IMR-90 (cell line): ENCODE data around the gene JAGN1. TPM values are rescaled to one million over a fixed set of nuclear protein-coding genes. Genes with fewer than 3 reads are reported as not detected.

Source experiments
- ATAC-seq: fragments of 200-7000 bp; cut with Tn5 transposase; 2 replicates; pipeline ENCODE4 v1.9.1; 2020; ENCODE audit warnings: low read depth, mild to moderate bottlenecking, moderate library complexity
- BruUV-seq: library from RNA; stranded (reverse); fragments of 400-500 nt; replicated peaks from 2 replicates; lab custom pipeline; 2021; lab: Mats Ljungman, UMichigan
- CTCF ChIA-PET: fragments of 300-600 bp; formaldehyde crosslinking; extraction: SDS; loops from one replicate; lab custom pipeline; 2021; ENCODE audit warnings: antibody characterized with exemption; lab: Yijun Ruan, JAX
- POLR2A ChIA-PET: fragments of 300-600 bp; sonication (Branson Sonifier 250); formaldehyde crosslinking; loops from one replicate; lab custom pipeline; 2022; ENCODE audit warnings: antibody characterized with exemption; ENCODE audit not compliant: unreplicated experiment; lab: Charles Lee
- DNase-seq: peaks from one replicate; pipeline ENCODE4 v3.0.0; 2013
- H2AFZ ChIP-seq: replicated peaks from 2 replicates; pipeline ENCODE3; 2013; ENCODE audit warnings: low read length, mild to moderate bottlenecking; ENCODE audit not compliant: poor library complexity
- H2AK5ac ChIP-seq: 2 replicates; pipeline ENCODE4 v1.6.1; 2013; ENCODE audit warnings: low read depth, low read length, inconsistent platforms
- H2AK9ac ChIP-seq: replicated peaks from 2 replicates; pipeline ENCODE3; 2013; ENCODE audit warnings: mild to moderate bottlenecking, low read depth, low read length, moderate library complexity; ENCODE audit not compliant: poor library complexity
- H2BK120ac ChIP-seq: 2 replicates; pipeline ENCODE4 v1.6.1; 2013; ENCODE audit warnings: low read depth, low read length, inconsistent platforms
- H2BK15ac ChIP-seq: 3 replicates; pipeline ENCODE4 v1.6.1; 2013; ENCODE audit warnings: low read depth, low read length, inconsistent platforms
- H2BK20ac ChIP-seq: 2 replicates; pipeline ENCODE4 v1.6.1; 2013; ENCODE audit warnings: low read depth, mild to moderate bottlenecking, inconsistent platforms, low read length, moderate library complexity
- H2BK5ac ChIP-seq: 2 replicates; pipeline ENCODE4 v1.6.1; 2013; ENCODE audit warnings: mild to moderate bottlenecking, low read depth, low read length, inconsistent platforms; ENCODE audit not compliant: poor library complexity, severe bottlenecking
- H3K14ac ChIP-seq: replicated peaks from 2 replicates; pipeline ENCODE4 v1.6.1; 2013; ENCODE audit warnings: low read depth, low read length, inconsistent platforms
- H3K18ac ChIP-seq: 2 replicates; pipeline ENCODE4 v1.6.1; 2013; ENCODE audit warnings: low read depth, low read length, control low read depth
- H3K23ac ChIP-seq: 2 replicates; pipeline ENCODE4 v1.6.1; 2013; ENCODE audit warnings: low read depth, low read length, inconsistent platforms
- H3K27ac ChIP-seq: 2 replicates; pipeline ENCODE4 v1.5.1; 2013; ENCODE audit warnings: mild to moderate bottlenecking, control low read depth, low read length; ENCODE audit not compliant: insufficient read depth
- H3K27me3 ChIP-seq: 2 replicates; pipeline ENCODE4 v1.6.1; 2013; ENCODE audit warnings: low read length; ENCODE audit not compliant: control insufficient read depth, insufficient read depth
- H3K36me3 ChIP-seq: 2 replicates; pipeline ENCODE4 v1.6.1; 2013; ENCODE audit warnings: low read length, mixed read lengths; ENCODE audit not compliant: control insufficient read depth, insufficient read depth
- H3K4ac ChIP-seq: 2 replicates; pipeline ENCODE4 v1.6.1; 2013; ENCODE audit warnings: low read depth, low read length, inconsistent platforms
- H3K4me1 ChIP-seq: 2 replicates; pipeline ENCODE4 v1.6.1; 2013; ENCODE audit warnings: low read length, mixed read lengths; ENCODE audit not compliant: control insufficient read depth, insufficient read depth
- H3K4me2 ChIP-seq: 2 replicates; pipeline ENCODE4 v1.6.1; 2013; ENCODE audit warnings: low read depth, mild to moderate bottlenecking, control low read depth, low read length, moderate library complexity
- H3K4me3 ChIP-seq: 2 replicates; pipeline ENCODE4 v1.5.1; 2013; ENCODE audit warnings: low read depth, mild to moderate bottlenecking, control low read depth, low read length, moderate library complexity; ENCODE audit not compliant: insufficient read depth
- H3K56ac ChIP-seq: 2 replicates; pipeline ENCODE4 v1.6.1; 2013; ENCODE audit warnings: low read length, inconsistent platforms; ENCODE audit not compliant: insufficient read depth; ENCODE audit errors: extremely low read depth
- H3K79me1 ChIP-seq, 2 experiments: 2 replicates each; pipeline ENCODE4 v1.6.1; 2013; ENCODE audit warnings: low read length in 2 of 2, inconsistent platforms in 1 of 2, low read depth in 1 of 2
- H3K9ac ChIP-seq: 2 replicates; pipeline ENCODE4 v1.6.1; 2013; ENCODE audit warnings: low read depth, low read length, control low read depth
- H3K9me1 ChIP-seq: 2 replicates; pipeline ENCODE4 v1.6.1; 2013; ENCODE audit warnings: low read length, inconsistent platforms; ENCODE audit not compliant: insufficient read depth
- H3K9me3 ChIP-seq: 2 replicates; pipeline ENCODE4 v1.6.1; 2013; ENCODE audit warnings: low read length; ENCODE audit not compliant: control insufficient read depth, insufficient read depth
- H4K20me1 ChIP-seq: 2 replicates; pipeline ENCODE4 v1.6.1; 2013; ENCODE audit warnings: low read length, inconsistent platforms; ENCODE audit not compliant: insufficient read depth
- H4K5ac ChIP-seq: 2 replicates; pipeline ENCODE4 v1.6.1; 2013; ENCODE audit warnings: mild to moderate bottlenecking, low read depth, low read length, control low read depth
- H4K8ac ChIP-seq, 2 experiments: 2 replicates each; pipeline ENCODE4 v1.6.1; 2013; ENCODE audit warnings: low read depth in 2 of 2, low read length in 2 of 2, control low read depth in 1 of 2, inconsistent platforms in 1 of 2
- H4K91ac ChIP-seq: 2 replicates; pipeline ENCODE4 v1.6.1; 2013; ENCODE audit warnings: low read depth, low read length, inconsistent platforms; ENCODE audit not compliant: insufficient read depth
- BHLHE40 ChIP-seq: fragments of 150-350 bp; IDR thresholded peaks from 2 replicates; pipeline ENCODE4 v1.6.1; 2016; ENCODE audit warnings: mild to moderate bottlenecking, low read depth, low read length
- FOS ChIP-seq: fragments of 150-350 bp; IDR thresholded peaks from 2 replicates; pipeline ENCODE4 v1.6.1; 2016; ENCODE audit warnings: low read depth, low read length
- MXI1 ChIP-seq: IDR thresholded peaks from 2 replicates; pipeline ENCODE4 v1.6.1; 2012; ENCODE audit warnings: low read depth, mild to moderate bottlenecking, low read length, moderate library complexity, borderline replicate concordance
- POLR2A ChIP-seq: IDR thresholded peaks from 2 replicates; pipeline ENCODE4 v1.6.1; 2012; ENCODE audit warnings: mild to moderate bottlenecking, low read depth, low read length
- SMC3 ChIP-seq: fragments of 150-350 bp; IDR thresholded peaks from 2 replicates; pipeline ENCODE4 v1.6.1; 2016; ENCODE audit warnings: low read depth, mild to moderate bottlenecking, antibody characterized with exemption, low read length, moderate library complexity
- WGBS, 2 experiments: methylation state at CpG; one replicate each; pipeline versions ENCODE4 v1.1.5 to v1.1.7; 2013; ENCODE audit warnings: missing lambda C conversion rate in 2 of 2; ENCODE audit not compliant: insufficient read length in 1 of 2; ENCODE audit errors: extremely low coverage in 2 of 2; 5-methylcytosine and 5-hydroxymethylcytosine counted together
- dilution Hi-C: fragments of 300-500 bp; cut with HindIII; formaldehyde crosslinking; loops from one replicate; pipeline ENCODE4 v1.14.3; 2018; ENCODE audit warnings: low sequenced_read_pairs; ENCODE audit not compliant: unreplicated experiment
- in situ Hi-C: fragments of 300-500 bp; cut with MboI; formaldehyde crosslinking; loops from 3 replicates; pipeline ENCODE4 v1.14.3; 2019; ENCODE audit warnings: low sequenced_read_pairs, inconsistent platforms, mixed read lengths
- intact Hi-C: fragments of 100-400 bp; cut with micrococcal nuclease; formaldehyde crosslinking; loops from 2 replicates; pipeline ENCODE4 v1.10.0; 2022
- polyA plus RNA-seq, 3 experiments: library from polyadenylated mRNA; depleted of rRNA; stranded (reverse); fragments of >200 nt; gene quantifications; 2 replicates each; pipeline ENCODE4 v1.2.3, GENCODE V29; 2012; ENCODE audit warnings: low replicate concordance in 1 of 3
- total RNA-seq: library from RNA; depleted of rRNA; stranded (reverse); fragments of >200 nt; gene quantifications from 2 replicates; pipeline ENCODE4 v1.2.3, GENCODE V29; 2012
- TF ChIP-seq, protein P1 (sequence below): fragments of 150-350 bp; IDR thresholded peaks from 2 replicates; pipeline ENCODE4 v1.6.1; 2017; ENCODE audit warnings: mild to moderate bottlenecking, antibody characterized with exemption, low read length, low read depth
- TF ChIP-seq, protein P2 (sequence below): conservative IDR thresholded peaks from 2 replicates; pipeline ENCODE4 v1.5.1; 2012; ENCODE audit warnings: mild to moderate bottlenecking, low read depth, low read length, improper control_type of control experiment

The JAGN1 gene
- total and polyA plus RNA-seq, 2 of the 4 experiments (the other 2 are of a cell fraction): 32.7 to 39.3 TPM

DNA sequence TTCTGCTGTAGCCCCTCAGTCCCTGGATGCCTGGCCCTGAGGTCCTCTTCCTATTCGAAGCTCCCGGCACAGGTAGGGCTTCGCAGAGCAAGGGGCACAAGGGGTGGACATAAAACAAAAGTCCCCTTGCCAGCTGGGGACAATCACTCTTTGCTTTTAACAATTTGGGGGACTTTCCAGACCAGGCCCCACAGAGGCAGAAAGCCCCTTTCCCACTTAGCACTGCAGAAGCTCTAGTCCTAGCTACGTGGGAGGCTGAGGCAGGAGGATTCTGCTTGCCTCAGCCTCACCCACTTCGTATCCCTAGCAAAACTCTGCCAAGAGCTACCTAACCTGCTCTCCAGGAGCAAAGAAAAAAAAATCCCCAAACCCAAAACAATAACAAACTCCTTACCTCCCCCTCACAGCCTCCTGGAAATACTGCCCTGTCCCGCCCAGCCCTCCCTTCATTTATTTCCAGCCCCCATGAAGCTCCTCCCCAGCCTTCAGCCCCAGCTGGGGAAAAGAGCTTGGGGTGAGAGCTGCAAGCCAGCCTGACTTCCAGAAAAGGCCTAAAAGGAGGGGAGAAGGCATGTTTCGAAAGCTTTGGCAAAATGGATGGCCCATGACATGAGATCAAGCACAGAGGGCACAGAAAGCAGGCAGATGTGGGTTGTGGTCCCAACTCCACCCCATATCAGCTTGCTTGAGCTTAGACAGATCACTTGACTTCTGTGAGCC lies 10.4 kb upstream of the JAGN1 start, which contains the start of gene CIDEC:
CIDEC (minus strand) TSS at position 424 of the 720 bp plus-strand sequence. CDS start 1,767 bp downstream, outside the sequence.
- Histone ChIP-seq H3K4me2 (no peak within 1 kb of the TSS), H3K56ac (no peak within 1 kb of the TSS), H4K8ac (no peak within 1 kb of the TSS), H2AK9ac (peak within 1 kb of the TSS; percentile 1), H3K23ac (no peak within 1 kb of the TSS), H4K5ac (no peak within 1 kb of the TSS), H4K20me1 (no peaks in the 10 kb centered on the region), H3K4me1 (peaks cover 7% of the 10 kb centered on the region), H2AK5ac (no peak within 1 kb of the TSS), H2BK5ac (no peak within 1 kb of the TSS), H3K14ac (no peak within 1 kb of the TSS), H3K27me3 (peaks cover 4% of the 10 kb centered on the region; the same call in 1 of the 2 replicates), H3K4me3 (no peak within 1 kb of the TSS), H2BK120ac (no peak within 1 kb of the TSS), H3K79me1 (no peaks in the 10 kb centered on the region), H3K9me3 (no peaks in the 10 kb centered on the region), H3K18ac (no peak within 1 kb of the TSS), H2AFZ (peak within 1 kb of the TSS; percentile 74), H3K9ac (no peak within 1 kb of the TSS), H2BK15ac (no peak within 1 kb of the TSS), H3K27ac (no peak within 1 kb of the TSS), H3K9me1 (no peaks in the 10 kb centered on the region), H3K4ac (no peak within 1 kb of the TSS; the same call in 1 of the 2 replicates), H3K36me3 (no peaks in the 10 kb centered on the region), H2BK20ac (no peak within 1 kb of the TSS), H4K91ac (no peak within 1 kb of the TSS)
- WGBS, 2 experiments: 49% methylated on average over 3 of the region's 7 CpGs; no CpG with 5 or more reads in 1 of the 2 experiments
- TF ChIP-seq SMC3: no peak
- TF ChIP-seq MXI1: no peak
- TF ChIP-seq, protein P1, sequence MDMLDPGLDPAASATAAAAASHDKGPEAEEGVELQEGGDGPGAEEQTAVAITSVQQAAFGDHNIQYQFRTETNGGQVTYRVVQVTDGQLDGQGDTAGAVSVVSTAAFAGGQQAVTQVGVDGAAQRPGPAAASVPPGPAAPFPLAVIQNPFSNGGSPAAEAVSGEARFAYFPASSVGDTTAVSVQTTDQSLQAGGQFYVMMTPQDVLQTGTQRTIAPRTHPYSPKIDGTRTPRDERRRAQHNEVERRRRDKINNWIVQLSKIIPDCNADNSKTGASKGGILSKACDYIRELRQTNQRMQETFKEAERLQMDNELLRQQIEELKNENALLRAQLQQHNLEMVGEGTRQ: no peak
- no peak for TF ChIP-seq FOS
- TF ChIP-seq POLR2A: no peak
- TF ChIP-seq, protein P2, sequence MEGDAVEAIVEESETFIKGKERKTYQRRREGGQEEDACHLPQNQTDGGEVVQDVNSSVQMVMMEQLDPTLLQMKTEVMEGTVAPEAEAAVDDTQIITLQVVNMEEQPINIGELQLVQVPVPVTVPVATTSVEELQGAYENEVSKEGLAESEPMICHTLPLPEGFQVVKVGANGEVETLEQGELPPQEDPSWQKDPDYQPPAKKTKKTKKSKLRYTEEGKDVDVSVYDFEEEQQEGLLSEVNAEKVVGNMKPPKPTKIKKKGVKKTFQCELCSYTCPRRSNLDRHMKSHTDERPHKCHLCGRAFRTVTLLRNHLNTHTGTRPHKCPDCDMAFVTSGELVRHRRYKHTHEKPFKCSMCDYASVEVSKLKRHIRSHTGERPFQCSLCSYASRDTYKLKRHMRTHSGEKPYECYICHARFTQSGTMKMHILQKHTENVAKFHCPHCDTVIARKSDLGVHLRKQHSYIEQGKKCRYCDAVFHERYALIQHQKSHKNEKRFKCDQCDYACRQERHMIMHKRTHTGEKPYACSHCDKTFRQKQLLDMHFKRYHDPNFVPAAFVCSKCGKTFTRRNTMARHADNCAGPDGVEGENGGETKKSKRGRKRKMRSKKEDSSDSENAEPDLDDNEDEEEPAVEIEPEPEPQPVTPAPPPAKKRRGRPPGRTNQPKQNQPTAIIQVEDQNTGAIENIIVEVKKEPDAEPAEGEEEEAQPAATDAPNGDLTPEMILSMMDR: no peak
- TF ChIP-seq BHLHE40: no peak
- no TSS peak for BruUV-seq
- no peak for DNase-seq
- intact Hi-C loops (no loop called here), in situ Hi-C loops (no loop called here), dilution Hi-C loops (no loop called here)
- POLR2A ChIA-PET: interaction anchor here (0.8 kb wide), 1 partner anchor 10 kb away, joined by 3 read pairs; the partner anchor contains the start of gene JAGN1
- ATAC-seq: no peak
- CTCF ChIA-PET: no interaction called here
